GM23248 (cell line): ENCODE data around the gene PHF23.

ENCODE experiments used
- EZH2 ChIP-seq: fragments of 200-600 bp; sonication (generic); IDR thresholded peaks from 2 replicates; pipeline ENCODE4 v1.6.1; 2018; ENCODE audit warnings: antibody characterized with exemption, mild to moderate bottlenecking; ENCODE audit not compliant: insufficient read depth, poor library complexity, severe bottlenecking
- EZH2phosphoT487 ChIP-seq: fragments of 200-600 bp; sonication (generic); IDR thresholded peaks from 2 replicates; pipeline ENCODE4 v1.6.1; 2018; ENCODE audit warnings: antibody characterized with exemption, moderate library complexity, mild to moderate bottlenecking, low read depth; ENCODE audit not compliant: insufficient read depth

- TF ChIP-seq EZH2 (no peak), EZH2phosphoT487 (no peak)
Measured at GRCh38 chr17:7240375-7240774, 1.1 kb upstream of the PHF23 start.
